Body of pancreas (tissue), 4 donors: Measurements from ENCODE around the gene FCHSD2.

ENCODE experiments used
- CTCF ChIP-seq, 7 experiments: fragments of 450-650 bp in 4 of 7; fragments of 200-600 bp in 3 of 7; sonication (generic) in 3 of 7; IDR thresholded peaks; one replicate each; pipeline ENCODE4 v1.5.1; 2016 to 2019; ENCODE audit warnings: antibody characterized with exemption in 7 of 7
- POLR2A ChIP-seq, 3 donors: fragments of 450-650 bp; IDR thresholded peaks; one replicate each; pipeline ENCODE4 v1.6.1; 2016; ENCODE audit warnings: antibody characterized with exemption in 3 of 3, mild to moderate bottlenecking in 2 of 3

- no peak for TF ChIP-seq CTCF (IDR thresholded peaks at IDR 0.05)
- no peak for TF ChIP-seq POLR2A (IDR thresholded peaks at IDR 0.05)
These were observed at the start of gene FCHSD2 for GRCh38 chr11:73142128-73142377.
